GM19395 (cell line): Measurements from ENCODE around the gene CHTF8.

ENCODE experiments used
- ATAC-seq: cut with Tn5 transposase; IDR thresholded peaks from one replicate; pipeline ENCODE4 v1.9.1; 2021; ENCODE audit warnings: mild to moderate bottlenecking, moderate library complexity; ENCODE audit not compliant: unreplicated experiment

The CHTF8 gene

GRCh38 chr16:69114346-69114975, 17.9 kb downstream of the CHTF8 start:
- ATAC-seq: no peak

GRCh38 chr16:69113216-69113615, 19.2 kb downstream of the CHTF8 start:
- ATAC-seq: no peak

- ATAC-seq: no peak
These were observed 19.9 kb downstream of the CHTF8 start for GRCh38 chr16:69112285-69113129.

GRCh38 chr16:69111876-69112230, 20.5 kb downstream of the CHTF8 start:
- no peak for ATAC-seq

- ATAC-seq: no peak
These were observed 21.0 kb downstream of the CHTF8 start for GRCh38 chr16:69111216-69111875.

- no peak for ATAC-seq
These were observed 22.0 kb downstream of the CHTF8 start for GRCh38 chr16:69110406-69110805.

GRCh38 chr16:69109486-69110270, 22.7 kb downstream of the CHTF8 start:
- no peak for ATAC-seq

- ATAC-seq: no peak
These were observed 23.5 kb downstream of the CHTF8 start for GRCh38 chr16:69108905-69109252.

GRCh38 chr16:69108064-69108904, 24.1 kb downstream of the CHTF8 start:
- ATAC-seq: no peak

GRCh38 chr16:69107316-69107962, 24.9 kb downstream of the CHTF8 start:
- no peak for ATAC-seq

GRCh38 chr16:69106491-69107315, 25.7 kb downstream of the CHTF8 start:
- ATAC-seq: no peak

GRCh38 chr16:69105501-69106361, 26.7 kb downstream of the CHTF8 start, which contains the start of gene HAS3:
Gene HAS3 (plus strand): TSS chr16:69105653. CDS start chr16:69109396, 3,743 bp downstream.
- no peak for ATAC-seq

- ATAC-seq: no peak
These were observed 32.2 kb downstream of the CHTF8 start for GRCh38 chr16:69100071-69100691.

GRCh38 chr16:69095193-69095592, 37.2 kb downstream of the CHTF8 start:
- no peak for ATAC-seq

GRCh38 chr16:69094501-69094900, 37.9 kb downstream of the CHTF8 start:
- ATAC-seq: no peak

- ATAC-seq: no peak
These were observed 38.4 kb downstream of the CHTF8 start for GRCh38 chr16:69093974-69094373.

GRCh38 chr16:69089091-69089910, 43.1 kb downstream of the CHTF8 start:
- no peak for ATAC-seq
